Measurements from ENCODE around the gene VSIG10. TPM values are rescaled to one million over a fixed set of nuclear protein-coding genes. Genes with fewer than 3 reads are reported as not detected.

Gene VSIG10
- total RNA-seq, 1 experiment from 2014 or later = 32.6 TPM

GRCh38 chr12:118055865-118056773 lies 47.7 kb downstream of the VSIG10 start:
- peaks cover 42% of the 10 kb centered on the region for H3K4me1 ChIP-seq
- intact Hi-C loops (cut with micrococcal nuclease; ENCODE audit: unreplicated experiment) = no loop called here
- no TSS peak for BruUV-seq (replicated peaks)

GRCh38 chr12:118055144-118055557 lies 48.7 kb downstream of the VSIG10 start:
- intact Hi-C loops (cut with micrococcal nuclease; ENCODE audit: unreplicated experiment) = no loop called here
- H3K9me3 ChIP-seq = no peaks in the 10 kb centered on the region
- Mint-ChIP-seq H3K27me3 (ENCODE audit: insufficient read depth, unreplicated experiment) (no peaks in the 10 kb centered on the region), H3K4me3 (ENCODE audit: unreplicated experiment) (no peak overlapping the region), H3K27ac (ENCODE audit: unreplicated experiment) (no peak overlapping the region), H3K36me3 (ENCODE audit: insufficient read depth, unreplicated experiment) (peaks cover 25% of the 10 kb centered on the region), H3K4me1 (ENCODE audit: low read depth, unreplicated experiment) (peaks cover 20% of the 10 kb centered on the region), H3K9me3 (ENCODE audit: unreplicated experiment) (no peaks in the 10 kb centered on the region)
- H3K4me1 ChIP-seq = peaks cover 40% of the 10 kb centered on the region
- ChIA-PET CTCF (interaction anchor here (0.7 kb wide), 1 partner anchor 49 kb away, joined by 3 read pairs; the partner anchor contains the start of gene VSIG10), POLR2A (no interaction called here)
- H3K27me3 ChIP-seq (replicated peaks; ENCODE audit: control insufficient read depth, insufficient read depth, low read length) = no peaks in the 10 kb centered on the region
- no peak overlapping the region for H3K4me3 ChIP-seq (ENCODE audit: low read depth, low read length)
- TF ChIP-seq, protein P1, sequence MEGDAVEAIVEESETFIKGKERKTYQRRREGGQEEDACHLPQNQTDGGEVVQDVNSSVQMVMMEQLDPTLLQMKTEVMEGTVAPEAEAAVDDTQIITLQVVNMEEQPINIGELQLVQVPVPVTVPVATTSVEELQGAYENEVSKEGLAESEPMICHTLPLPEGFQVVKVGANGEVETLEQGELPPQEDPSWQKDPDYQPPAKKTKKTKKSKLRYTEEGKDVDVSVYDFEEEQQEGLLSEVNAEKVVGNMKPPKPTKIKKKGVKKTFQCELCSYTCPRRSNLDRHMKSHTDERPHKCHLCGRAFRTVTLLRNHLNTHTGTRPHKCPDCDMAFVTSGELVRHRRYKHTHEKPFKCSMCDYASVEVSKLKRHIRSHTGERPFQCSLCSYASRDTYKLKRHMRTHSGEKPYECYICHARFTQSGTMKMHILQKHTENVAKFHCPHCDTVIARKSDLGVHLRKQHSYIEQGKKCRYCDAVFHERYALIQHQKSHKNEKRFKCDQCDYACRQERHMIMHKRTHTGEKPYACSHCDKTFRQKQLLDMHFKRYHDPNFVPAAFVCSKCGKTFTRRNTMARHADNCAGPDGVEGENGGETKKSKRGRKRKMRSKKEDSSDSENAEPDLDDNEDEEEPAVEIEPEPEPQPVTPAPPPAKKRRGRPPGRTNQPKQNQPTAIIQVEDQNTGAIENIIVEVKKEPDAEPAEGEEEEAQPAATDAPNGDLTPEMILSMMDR (IDR thresholded peaks at IDR 0.05; ENCODE audit: insufficient read depth in 1 of 2, low read depth in 1 of 2, low read length in 1 of 2, severe bottlenecking in 1 of 2, unreplicated experiment in 1 of 2) = peak; percentile 63 to 75
- peak; percentile 77 to 78 for DNase-seq
- H3K36me3 ChIP-seq (ENCODE audit: control insufficient read depth, insufficient read depth, low read length) = no peaks in the 10 kb centered on the region
- BruUV-seq (replicated peaks) = no TSS peak

More at GRCh38 chr12:118055865-118056773, 47.7 kb downstream of the VSIG10 start:
- no peaks in the 10 kb centered on the region for H3K9me3 Mint-ChIP-seq (ENCODE audit: unreplicated experiment)
- no peaks in the 10 kb centered on the region for H3K27me3 ChIP-seq (replicated peaks; ENCODE audit: control insufficient read depth, insufficient read depth, low read length)
- CTCF ChIA-PET = interaction anchor here (1.7 kb wide), 1 partner anchor 21 kb away, joined by 5 read pairs; no protein-coding TSS in a partner anchor
- no peak overlapping the region for H3K4me3 Mint-ChIP-seq (ENCODE audit: unreplicated experiment)
- no peak for DNase-seq
- H3K36me3 ChIP-seq (ENCODE audit: control insufficient read depth, insufficient read depth, low read length) = no peaks in the 10 kb centered on the region
- no peak overlapping the region for H3K4me3 ChIP-seq (ENCODE audit: low read depth, low read length)
- H3K4me1 Mint-ChIP-seq (ENCODE audit: low read depth, unreplicated experiment) = peaks cover 20% of the 10 kb centered on the region
- H3K27me3 Mint-ChIP-seq (ENCODE audit: insufficient read depth, unreplicated experiment) = no peaks in the 10 kb centered on the region
- POLR2A ChIA-PET = interaction anchor here (0.5 kb wide), 1 partner anchor 79 kb away, joined by 3 read pairs; no protein-coding TSS in a partner anchor
- H3K27ac Mint-ChIP-seq (ENCODE audit: unreplicated experiment) = no peak overlapping the region
- H3K36me3 Mint-ChIP-seq (ENCODE audit: insufficient read depth, unreplicated experiment) = peaks cover 19% of the 10 kb centered on the region
- no peaks in the 10 kb centered on the region for H3K9me3 ChIP-seq
- TF ChIP-seq, protein P1 (IDR thresholded peaks at IDR 0.05; ENCODE audit: insufficient read depth in 1 of 2, low read depth in 1 of 2, low read length in 1 of 2, severe bottlenecking in 1 of 2, unreplicated experiment in 1 of 2) = no peak

- Histone ChIP-seq H3K27me3 (replicated peaks; ENCODE audit: control insufficient read depth, insufficient read depth, low read length) (no peaks in the 10 kb centered on the region), H3K36me3 (ENCODE audit: control insufficient read depth, insufficient read depth, low read length) (no peaks in the 10 kb centered on the region), H3K4me1 (peaks cover 28% of the 10 kb centered on the region), H3K4me3 (ENCODE audit: low read depth, low read length) (no peak overlapping the region), H3K9me3 (no peaks in the 10 kb centered on the region)
- intact Hi-C loops (cut with micrococcal nuclease; ENCODE audit: unreplicated experiment) = loop anchor here (2.0 kb wide), 2 partner anchors 19 to 37 kb away; partner anchors contain the start of gene RFC5
- peaks cover 20% of the 10 kb centered on the region for H3K4me1 Mint-ChIP-seq (ENCODE audit: low read depth, unreplicated experiment)
- ChIA-PET POLR2A (interaction anchor here (1.0 kb wide), 1 partner anchor 9 kb away, joined by 3 read pairs; no protein-coding TSS in a partner anchor), CTCF (interaction anchor here (1.2 kb wide), 1 partner anchor 179 kb away, joined by 3 read pairs; no protein-coding TSS in a partner anchor)
- DNase-seq = no peak
- H3K36me3 Mint-ChIP-seq (ENCODE audit: insufficient read depth, unreplicated experiment) = peaks cover 35% of the 10 kb centered on the region
- peak overlapping the region; percentile 80 for H3K27ac Mint-ChIP-seq (ENCODE audit: unreplicated experiment)
- no peaks in the 10 kb centered on the region for H3K27me3 Mint-ChIP-seq (ENCODE audit: insufficient read depth, unreplicated experiment)
- no peaks in the 10 kb centered on the region for H3K9me3 Mint-ChIP-seq (ENCODE audit: unreplicated experiment)
- TF ChIP-seq, protein P1 (IDR thresholded peaks at IDR 0.05; ENCODE audit: insufficient read depth in 1 of 2, low read depth in 1 of 2, low read length in 1 of 2, severe bottlenecking in 1 of 2, unreplicated experiment in 1 of 2) = no peak
- peak overlapping the region; percentile 14 for H3K4me3 Mint-ChIP-seq (ENCODE audit: unreplicated experiment)
- no TSS peak for BruUV-seq (replicated peaks)
Measured at GRCh38 chr12:118053071-118053985, 50.5 kb downstream of the VSIG10 start.

All from Caco-2 (cell line).